Neuron (in vitro differentiated cells): Measurements from ENCODE around the gene ANKRD31.
"Not testable (repeated sequence)": the region's sequence is repeated elsewhere in the genome, so short reads cannot be mapped to it uniquely, and the experiment has no call there.

ENCODE experiments used
- H2AFZ ChIP-seq: one replicate; pipeline ENCODE4 v1.6.1; 2013; ENCODE audit warnings: low read depth, mild to moderate bottlenecking, inconsistent platforms, low read length, moderate library complexity
- H3K27me3 ChIP-seq: one replicate; pipeline ENCODE4 v1.6.1; 2013; ENCODE audit warnings: low read length; ENCODE audit not compliant: insufficient read depth
- H3K36me3 ChIP-seq: one replicate; pipeline ENCODE4 v1.6.1; 2013; ENCODE audit warnings: low read length; ENCODE audit not compliant: insufficient read depth
- H3K4me1 ChIP-seq: one replicate; pipeline ENCODE4 v1.6.1; 2013; ENCODE audit warnings: low read length; ENCODE audit not compliant: insufficient read depth
- H3K4me3 ChIP-seq: 2 replicates; pipeline ENCODE4 v1.5.1; 2013; ENCODE audit warnings: mild to moderate bottlenecking, low read length, moderate library complexity
- H3K9me3 ChIP-seq: one replicate; pipeline ENCODE4 v1.6.1; 2013; ENCODE audit warnings: low read length

The ANKRD31 gene

GRCh38 chr5:75108515-75108914 is 128.2 kb downstream of the ANKRD31 start:
- Histone ChIP-seq H2AFZ (no peak overlapping the region), H3K36me3 (no peaks in the 10 kb centered on the region), H3K27me3 (no peaks in the 10 kb centered on the region), H3K4me3 (no peak overlapping the region), H3K4me1 (no peaks in the 10 kb centered on the region), H3K9me3 (no peaks in the 10 kb centered on the region)

DNA sequence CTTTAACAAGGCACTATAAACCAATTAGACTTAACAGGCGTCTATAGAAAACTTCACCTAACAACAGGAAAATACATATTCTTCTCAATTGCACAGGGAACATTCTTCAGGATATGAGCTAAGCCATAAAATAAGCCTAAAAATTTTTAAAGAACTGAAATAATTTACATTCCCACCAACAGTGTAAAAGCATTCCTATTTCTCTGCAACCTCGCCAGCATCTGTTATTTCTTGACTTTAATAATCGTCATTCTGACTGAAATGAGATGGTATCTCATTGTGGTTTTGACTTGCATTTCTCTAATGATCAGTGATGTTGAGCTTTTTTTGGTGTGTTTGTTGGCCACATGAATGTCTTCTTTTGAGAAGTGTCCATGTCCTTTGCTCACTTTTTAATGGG is 140.7 kb downstream of the ANKRD31 start:
- not testable (repeated sequence) for H3K4me1 ChIP-seq, H3K9me3 ChIP-seq, H3K4me3 ChIP-seq, H3K27me3 ChIP-seq, H3K36me3 ChIP-seq, H2AFZ ChIP-seq

DNA sequence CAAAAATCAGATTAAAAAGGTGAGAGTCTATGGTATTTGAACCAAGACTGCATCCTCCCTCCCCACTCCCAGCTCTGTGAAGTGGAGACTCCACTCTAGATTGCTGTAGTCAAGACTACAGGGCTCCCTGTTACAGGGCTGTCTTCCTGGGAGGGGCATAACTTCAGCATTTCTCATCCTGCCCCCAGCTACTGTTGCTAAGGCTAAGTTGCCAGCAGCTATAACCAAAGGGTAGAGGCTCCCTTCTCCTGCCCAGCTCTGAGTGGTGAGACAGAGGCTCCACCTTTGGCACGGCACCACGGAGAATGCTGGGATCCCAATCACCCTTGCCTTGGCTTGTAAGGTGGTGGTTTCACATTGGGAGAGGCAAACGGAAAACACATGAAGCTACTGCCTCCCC is 145.1 kb downstream of the ANKRD31 start:
- Histone ChIP-seq H3K4me3 (no peak overlapping the region), H3K36me3 (no peaks in the 10 kb centered on the region), H3K27me3 (no peaks in the 10 kb centered on the region), H3K4me1 (peaks cover 3% of the 10 kb centered on the region), H2AFZ (no peak overlapping the region), H3K9me3 (no peaks in the 10 kb centered on the region)

- Histone ChIP-seq H3K27me3 (no peaks in the 10 kb centered on the region), H2AFZ (no peak overlapping the region), H3K4me3 (no peak overlapping the region), H3K4me1 (peaks cover 3% of the 10 kb centered on the region), H3K36me3 (no peaks in the 10 kb centered on the region), H3K9me3 (no peaks in the 10 kb centered on the region)
Measured at GRCh38 chr5:75089662-75090061, 147.0 kb downstream of the ANKRD31 start.

DNA sequence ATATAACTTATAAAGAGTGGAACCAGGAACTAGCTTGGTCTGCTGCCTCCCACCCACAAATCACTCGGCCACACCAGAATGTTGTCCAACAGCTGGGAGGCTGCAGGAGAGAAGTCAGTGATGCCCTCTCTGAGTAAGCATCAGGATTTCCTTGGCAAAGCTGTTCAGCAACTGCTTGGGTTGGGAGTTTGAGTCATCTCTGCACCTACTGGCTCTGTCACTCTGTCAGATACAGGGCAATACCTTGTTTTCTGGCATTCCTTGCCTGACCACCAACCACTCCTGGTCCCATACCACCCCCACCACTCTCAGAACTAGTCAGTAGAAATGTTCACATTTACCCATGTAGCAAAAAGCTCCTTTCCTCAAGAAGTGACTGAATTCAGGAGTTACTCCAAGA is 147.5 kb downstream of the ANKRD31 start:
- Histone ChIP-seq H2AFZ (no peak overlapping the region), H3K4me3 (no peak overlapping the region), H3K27me3 (no peaks in the 10 kb centered on the region), H3K36me3 (no peaks in the 10 kb centered on the region), H3K9me3 (no peaks in the 10 kb centered on the region), H3K4me1 (peaks cover 3% of the 10 kb centered on the region)

GRCh38 chr5:75088648-75089047 is 148.0 kb downstream of the ANKRD31 start:
- no peaks in the 10 kb centered on the region for H3K27me3 ChIP-seq
- H3K9me3 ChIP-seq = no peaks in the 10 kb centered on the region
- no peaks in the 10 kb centered on the region for H3K36me3 ChIP-seq
- peaks cover under 1% of the 10 kb centered on the region for H3K4me1 ChIP-seq
- no peak overlapping the region for H2AFZ ChIP-seq
- H3K4me3 ChIP-seq = no peak overlapping the region

GRCh38 chr5:75081510-75081909 is 155.2 kb downstream of the ANKRD31 start:
- H2AFZ ChIP-seq = no peak overlapping the region
- no peaks in the 10 kb centered on the region for H3K4me1 ChIP-seq
- H3K4me3 ChIP-seq = no peak overlapping the region
- H3K36me3 ChIP-seq = no peaks in the 10 kb centered on the region
- no peaks in the 10 kb centered on the region for H3K27me3 ChIP-seq
- no peaks in the 10 kb centered on the region for H3K9me3 ChIP-seq

- not testable (repeated sequence) for H2AFZ ChIP-seq, H3K4me1 ChIP-seq, H3K36me3 ChIP-seq, H3K4me3 ChIP-seq, H3K27me3 ChIP-seq, H3K9me3 ChIP-seq
Measured at GRCh38 chr5:75079346-75079745, 157.3 kb downstream of the ANKRD31 start.

DNA sequence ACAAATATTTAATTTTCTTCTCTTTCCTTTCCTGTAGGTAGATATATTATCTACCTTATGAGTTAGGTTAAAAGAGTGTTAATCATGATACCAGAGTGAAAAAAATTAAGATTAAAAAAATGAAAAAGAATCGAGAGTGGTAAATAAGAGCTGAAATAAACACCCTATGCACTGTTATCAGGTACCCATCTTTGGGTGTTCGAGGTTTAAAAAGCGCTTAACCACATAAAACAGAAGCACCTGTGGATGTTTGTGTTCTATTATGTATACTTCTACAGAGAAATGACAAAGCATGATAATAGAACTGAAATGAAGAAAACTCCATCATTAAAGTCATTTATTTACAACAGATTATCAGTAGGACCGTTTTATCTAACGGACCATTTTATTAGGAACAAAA is 158.7 kb downstream of the ANKRD31 start:
- Histone ChIP-seq H3K9me3 (no peaks in the 10 kb centered on the region), H3K27me3 (peaks cover 5% of the 10 kb centered on the region), H2AFZ (no peak overlapping the region), H3K36me3 (no peaks in the 10 kb centered on the region), H3K4me1 (no peaks in the 10 kb centered on the region), H3K4me3 (no peak overlapping the region)

- Histone ChIP-seq H2AFZ (no peak overlapping the region), H3K4me1 (peaks cover under 1% of the 10 kb centered on the region), H3K9me3 (no peaks in the 10 kb centered on the region), H3K36me3 (no peaks in the 10 kb centered on the region), H3K27me3 (peaks cover 5% of the 10 kb centered on the region), H3K4me3 (no peak overlapping the region)
Measured at GRCh38 chr5:75072061-75072460, 164.6 kb downstream of the ANKRD31 start.

DNA sequence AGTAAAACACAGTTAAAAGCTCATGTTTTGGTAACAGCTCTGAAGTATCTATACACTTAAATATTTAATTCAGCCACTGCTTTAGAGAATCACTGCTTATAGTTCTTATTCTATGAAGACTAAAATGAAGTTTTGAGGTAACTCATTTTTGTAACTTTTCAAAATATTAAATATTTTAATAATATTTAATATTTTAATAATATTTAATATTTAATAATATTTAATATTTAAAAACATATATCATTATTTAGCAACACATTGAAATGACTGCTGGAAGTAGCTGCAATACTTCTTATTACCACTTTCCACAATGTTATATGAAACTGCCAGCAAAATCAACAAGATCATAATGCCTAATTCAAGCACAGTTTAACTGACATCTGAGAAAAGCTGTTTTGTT is 165.6 kb downstream of the ANKRD31 start:
- no peaks in the 10 kb centered on the region for H3K36me3 ChIP-seq
- no peak overlapping the region for H2AFZ ChIP-seq
- H3K4me1 ChIP-seq = peaks cover 2% of the 10 kb centered on the region
- no peak overlapping the region for H3K4me3 ChIP-seq
- H3K9me3 ChIP-seq = no peaks in the 10 kb centered on the region
- H3K27me3 ChIP-seq = peaks cover 5% of the 10 kb centered on the region

GRCh38 chr5:75067434-75067833 is 169.2 kb downstream of the ANKRD31 start:
- Histone ChIP-seq H3K9me3 (no peaks in the 10 kb centered on the region), H2AFZ (no peak overlapping the region), H3K4me3 (no peak overlapping the region), H3K27me3 (no peaks in the 10 kb centered on the region), H3K36me3 (no peaks in the 10 kb centered on the region), H3K4me1 (peaks cover 2% of the 10 kb centered on the region)

DNA sequence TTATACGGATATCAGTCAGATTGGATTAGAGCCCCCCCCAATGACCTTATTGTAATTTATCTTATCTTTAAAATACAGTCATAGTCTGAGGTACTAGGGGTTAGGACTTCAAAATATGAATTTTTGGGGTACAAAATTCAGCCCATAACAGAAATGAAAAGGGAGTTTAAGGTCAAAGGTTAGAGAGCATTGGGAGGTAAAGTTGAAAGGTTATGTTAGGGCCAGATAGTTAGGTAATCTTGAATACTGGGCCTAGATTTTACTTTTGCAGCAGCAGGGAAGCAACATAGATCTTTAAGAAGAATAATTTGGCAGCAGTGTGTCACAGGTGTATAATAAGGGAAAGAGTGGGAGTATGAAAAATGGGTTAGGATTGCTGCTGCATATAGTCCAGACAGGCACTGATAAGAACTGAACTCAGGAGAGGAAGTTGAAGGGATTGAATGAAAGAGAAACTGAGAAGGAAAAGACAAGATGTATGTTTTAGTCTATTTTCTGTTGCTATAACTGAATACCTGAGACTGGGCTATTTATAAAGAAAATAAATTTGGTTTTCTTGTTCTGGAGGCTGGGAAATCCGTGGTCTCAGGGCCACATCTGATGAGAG is 173.7 kb downstream of the ANKRD31 start:
- no peak overlapping the region for H2AFZ ChIP-seq
- no peaks in the 10 kb centered on the region for H3K9me3 ChIP-seq
- no peak overlapping the region for H3K4me3 ChIP-seq
- H3K4me1 ChIP-seq = peaks cover 2% of the 10 kb centered on the region
- no peaks in the 10 kb centered on the region for H3K27me3 ChIP-seq
- no peaks in the 10 kb centered on the region for H3K36me3 ChIP-seq

DNA sequence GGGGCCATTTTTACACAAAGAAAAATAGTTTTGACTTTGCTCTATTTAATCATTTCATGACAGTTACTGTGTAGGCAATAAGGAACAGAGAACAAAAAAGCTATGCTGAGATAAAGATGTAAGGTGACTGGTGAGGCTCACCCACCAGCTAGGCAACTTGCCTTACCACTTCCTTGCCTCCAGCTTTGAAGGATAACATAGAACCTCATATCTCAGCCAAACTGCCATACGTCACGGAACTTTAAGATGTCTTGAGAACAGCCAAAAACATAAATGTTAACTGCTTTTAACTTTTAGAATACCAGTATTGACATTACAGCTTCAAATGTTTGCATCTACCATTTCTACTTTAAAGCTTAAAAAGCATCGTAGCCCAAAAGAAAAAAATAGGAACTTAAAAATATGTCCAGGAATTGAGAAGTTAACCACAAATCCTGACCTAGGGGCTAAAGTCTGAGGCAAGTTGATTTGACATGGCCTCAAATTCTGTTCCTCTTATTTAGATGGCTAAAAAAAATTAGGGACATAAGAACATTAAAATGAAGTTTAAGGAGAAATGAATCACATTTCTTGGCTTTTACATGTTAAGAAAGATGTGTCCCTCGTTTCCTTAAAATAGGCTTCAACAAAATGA is 176.6 kb downstream of the ANKRD31 start:
- no peak overlapping the region for H2AFZ ChIP-seq
- H3K9me3 ChIP-seq = no peaks in the 10 kb centered on the region
- H3K4me3 ChIP-seq = no peak overlapping the region
- no peaks in the 10 kb centered on the region for H3K27me3 ChIP-seq
- no peaks in the 10 kb centered on the region for H3K4me1 ChIP-seq
- H3K36me3 ChIP-seq = no peaks in the 10 kb centered on the region
